HCT116 (cell line): ENCODE measurements around the gene PLA1A. TPM values are rescaled to one million over a fixed set of nuclear protein-coding genes. Genes with fewer than 3 reads are reported as not detected.

Source experiments
- ATAC-seq: fragments of 200-7000 bp; cut with Tn5 transposase; 2 replicates; pipeline ENCODE4 v1.9.1; 2020; ENCODE audit warnings: mild to moderate bottlenecking, moderate library complexity
- BruUV-seq: library from RNA; stranded (reverse); fragments of 400-500 nt; replicated peaks from 2 replicates; lab custom pipeline; 2021; lab: Mats Ljungman, UMichigan
- CTCF ChIA-PET: fragments of 300-600 bp; sonication (Branson Sonifier 250); formaldehyde crosslinking; loops from one replicate; lab custom pipeline; 2021; ENCODE audit warnings: antibody characterized with exemption; lab: Charles Lee
- POLR2A ChIA-PET: fragments of 300-600, 350-600 bp; sonication (Branson Sonifier 250); formaldehyde crosslinking; loops from one replicate; lab custom pipeline; 2021; ENCODE audit warnings: antibody characterized with exemption; lab: Charles Lee
- RAD21 ChIA-PET, 2 experiments: fragments of 300-600 bp; sonication (Branson Sonifier 250); formaldehyde crosslinking; loops; one replicate each; lab custom pipeline; 2023; ENCODE audit warnings: low total read pairs in 2 of 2; ENCODE audit not compliant: uncharacterized antibody in 2 of 2, unreplicated experiment in 2 of 2, low non-redundant PET in 1 of 2; lab: Charles Lee
- DNase-seq: peaks from one replicate; pipeline ENCODE4 v3.0.0-alpha.2; 2010; ENCODE audit warnings: low read depth, low spot score
- H2AFZ ChIP-seq: fragments of 200-600 bp; shearing (Covaris generic), sonication (generic); 2 replicates; pipeline ENCODE4 v1.6.1; 2017; ENCODE audit warnings: low read depth, mixed run types, mixed read lengths, antibody characterized with exemption, low read length; ENCODE audit not compliant: poor library complexity, severe bottlenecking
- H3K27ac ChIP-seq: 2 replicates; pipeline ENCODE4 v1.5.1; 2012; ENCODE audit warnings: low read depth, low read length
- H3K27me3 ChIP-seq: fragments of 200-600 bp; sonication (generic); 2 replicates; pipeline ENCODE4 v1.6.1; 2016; ENCODE audit warnings: mixed run types, low read length, mixed read lengths; ENCODE audit not compliant: insufficient read depth
- H3K36me3 ChIP-seq, 2 experiments: fragments of 200-500 bp in 1 of 2; fragments of 200-600 bp in 1 of 2; sonication (Bioruptor generic) in 1 of 2; sonication (generic) in 1 of 2; 2 replicates each; pipeline versions ENCODE4 v1.5.1 to v1.6.1; 2014 to 2016; ENCODE audit warnings: low read length in 2 of 2, inconsistent platforms in 1 of 2, mixed read lengths in 1 of 2, mixed run types in 1 of 2; ENCODE audit not compliant: insufficient read depth in 2 of 2, control insufficient read depth in 1 of 2
- H3K4me1 ChIP-seq, 2 experiments: fragments of 200-600 bp in 1 of 2; sonication (generic) in 1 of 2; 2 replicates each; pipeline versions ENCODE4 v1.5.1 to v1.6.1; 2012 to 2017; ENCODE audit warnings: low read length in 2 of 2, inconsistent platforms in 1 of 2, mild to moderate bottlenecking in 1 of 2, mixed read lengths in 1 of 2, mixed run types in 1 of 2, moderate library complexity in 1 of 2; ENCODE audit not compliant: insufficient read depth in 2 of 2, control insufficient read depth in 1 of 2
- H3K4me2 ChIP-seq: fragments of 200-600 bp; sonication (generic); 2 replicates; pipeline ENCODE4 v1.6.1; 2017; ENCODE audit warnings: mixed run types, low read length, mixed read lengths
- H3K4me3 ChIP-seq, 2 experiments: fragments of 200-600 bp in 1 of 2; sonication (generic) in 1 of 2; replicated peaks in 1 of 2; 2 replicates each; pipeline ENCODE4 v1.5.1; 2011 to 2016; ENCODE audit warnings: low read length in 2 of 2, control low read depth in 1 of 2, low read depth in 1 of 2, mild to moderate bottlenecking in 1 of 2, mixed read lengths in 1 of 2, mixed run types in 1 of 2
- H3K79me2 ChIP-seq: fragments of 200-600 bp; sonication (generic); 2 replicates; pipeline ENCODE4 v1.6.1; 2017; ENCODE audit warnings: mild to moderate bottlenecking, mixed run types, low read length, moderate library complexity, mixed read lengths; ENCODE audit not compliant: insufficient read depth
- H3K9ac ChIP-seq: fragments of 200-600 bp; sonication (generic); 2 replicates; pipeline ENCODE4 v1.6.1; 2016; ENCODE audit warnings: low read length, mixed read lengths
- H3K9me2 ChIP-seq: fragments of 200-600 bp; sonication (generic), shearing (Covaris generic); 2 replicates; pipeline ENCODE4 v1.6.1; 2017; ENCODE audit warnings: mixed run types, mild to moderate bottlenecking, moderate library complexity; ENCODE audit not compliant: insufficient read depth
- H3K9me3 ChIP-seq, 2 experiments: fragments of 200-500 bp in 1 of 2; fragments of 200-600 bp in 1 of 2; sonication (Bioruptor generic) in 1 of 2; sonication (generic) in 1 of 2; 2 replicates each; pipeline ENCODE4 v1.6.1; 2014 to 2017; ENCODE audit warnings: low read length in 2 of 2, mixed read lengths in 2 of 2, inconsistent platforms in 1 of 2, low read depth in 1 of 2, mild to moderate bottlenecking in 1 of 2, mixed run types in 1 of 2, moderate library complexity in 1 of 2; ENCODE audit not compliant: control insufficient read depth in 1 of 2, insufficient read depth in 1 of 2
- H4K20me1 ChIP-seq: fragments of 200-600 bp; sonication (generic), shearing (Covaris generic); 2 replicates; pipeline ENCODE4 v1.6.1; 2017; ENCODE audit warnings: mixed run types, mild to moderate bottlenecking, moderate library complexity; ENCODE audit not compliant: insufficient read depth
- CBX3 ChIP-seq: IDR thresholded peaks from 2 replicates; pipeline ENCODE4 v1.6.1; 2012; ENCODE audit warnings: low read depth
- CEBPB ChIP-seq: IDR thresholded peaks from 2 replicates; pipeline ENCODE4 v1.6.1; 2012; ENCODE audit warnings: low read depth
- EGR1 ChIP-seq: IDR thresholded peaks from 2 replicates; pipeline ENCODE4 v1.6.1; 2012; ENCODE audit warnings: low read depth
- ELF1 ChIP-seq: IDR thresholded peaks from 2 replicates; pipeline ENCODE4 v1.6.1; 2012; ENCODE audit warnings: low read depth, borderline replicate concordance
- EZH2 ChIP-seq: fragments of 200-600 bp; sonication (generic); IDR thresholded peaks from 2 replicates; pipeline ENCODE4 v1.6.1; 2017; ENCODE audit warnings: antibody characterized with exemption, mixed run types
- FOSL1 ChIP-seq: IDR thresholded peaks from 2 replicates; pipeline ENCODE4 v1.6.1; 2012; ENCODE audit warnings: low read depth
- JUND ChIP-seq: IDR thresholded peaks from 2 replicates; pipeline ENCODE4 v1.6.1; 2012
- POLR2A ChIP-seq: IDR thresholded peaks from 2 replicates; pipeline ENCODE4 v1.7.0; 2011; ENCODE audit warnings: borderline replicate concordance; ENCODE audit not compliant: insufficient read depth, insufficient read length; ENCODE audit errors: extremely low read depth
- RAD21 ChIP-seq: IDR thresholded peaks from 2 replicates; pipeline ENCODE4 v1.6.1; 2012; ENCODE audit warnings: low read depth, mild to moderate bottlenecking
- SIN3A ChIP-seq: IDR thresholded peaks from 2 replicates; pipeline ENCODE4 v1.6.1; 2012; ENCODE audit warnings: low read depth
- SP1 ChIP-seq: IDR thresholded peaks from 2 replicates; pipeline ENCODE4 v1.6.1; 2012; ENCODE audit warnings: low read depth
- SRF ChIP-seq: IDR thresholded peaks from 2 replicates; pipeline ENCODE4 v1.6.1; 2012; ENCODE audit warnings: low read depth
- TCF7L2 ChIP-seq: IDR thresholded peaks from 2 replicates; pipeline ENCODE4 v1.7.0; 2011; ENCODE audit warnings: borderline replicate concordance, inconsistent platforms; ENCODE audit not compliant: insufficient read depth, insufficient read length; ENCODE audit errors: extremely low read depth
- YY1 ChIP-seq: IDR thresholded peaks from 2 replicates; pipeline ENCODE4 v1.6.1; 2011; ENCODE audit warnings: low read length, low read depth, moderate library complexity, mild to moderate bottlenecking; ENCODE audit not compliant: insufficient replicate concordance; ENCODE audit errors: extremely low read depth
- ZFX ChIP-seq: fragments of 450-650 bp; IDR thresholded peaks from 2 replicates; pipeline ENCODE4 v1.6.1; 2017
- ZNF274 ChIP-seq: fragments of 200-500 bp; sonication (Bioruptor generic); IDR thresholded peaks from 2 replicates; pipeline ENCODE4 v1.6.1; 2014; ENCODE audit warnings: mild to moderate bottlenecking, low read depth, low read length, inconsistent platforms
- intact Hi-C: fragments of 100-400 bp; cut with micrococcal nuclease; formaldehyde crosslinking; loops from 2 replicates; pipeline ENCODE4 v1.10.0; 2022
- total RNA-seq: library from RNA; stranded (reverse); gene quantifications from one replicate; pipeline ENCODE4 v1.2.1, GENCODE V29; 2021; ENCODE audit not compliant: unreplicated experiment
- TF ChIP-seq, protein P1 (sequence below): IDR thresholded peaks from 2 replicates; pipeline ENCODE4 v1.6.1; 2011; ENCODE audit warnings: mild to moderate bottlenecking, low read length, moderate library complexity; ENCODE audit not compliant: insufficient replicate concordance; ENCODE audit errors: extremely low read depth
- TF ChIP-seq, protein P2 (sequence below): IDR thresholded peaks from 2 replicates; pipeline ENCODE4 v1.6.1; 2012
- TF ChIP-seq, protein P3 (sequence below), 3 experiments: fragments of 200-600 bp in 1 of 3; sonication (generic) in 1 of 3; IDR thresholded peaks in 2 of 3; conservative IDR thresholded peaks in 1 of 3; 2 replicates each; pipeline ENCODE4 v1.5.1; 2012 to 2017; ENCODE audit warnings: low read depth in 2 of 3, low read length in 2 of 3, antibody characterized with exemption in 1 of 3, borderline replicate concordance in 1 of 3, control low read depth in 1 of 3, mild to moderate bottlenecking in 1 of 3, mixed read lengths in 1 of 3, mixed run types in 1 of 3, moderate library complexity in 1 of 3; ENCODE audit not compliant: insufficient read depth in 1 of 3
- TF ChIP-seq, protein P4 (sequence below): IDR thresholded peaks from 2 replicates; pipeline ENCODE4 v1.6.1; 2012

Gene PLA1A
- total RNA-seq, 1 experiment from 2014 or later: not detected

DNA sequence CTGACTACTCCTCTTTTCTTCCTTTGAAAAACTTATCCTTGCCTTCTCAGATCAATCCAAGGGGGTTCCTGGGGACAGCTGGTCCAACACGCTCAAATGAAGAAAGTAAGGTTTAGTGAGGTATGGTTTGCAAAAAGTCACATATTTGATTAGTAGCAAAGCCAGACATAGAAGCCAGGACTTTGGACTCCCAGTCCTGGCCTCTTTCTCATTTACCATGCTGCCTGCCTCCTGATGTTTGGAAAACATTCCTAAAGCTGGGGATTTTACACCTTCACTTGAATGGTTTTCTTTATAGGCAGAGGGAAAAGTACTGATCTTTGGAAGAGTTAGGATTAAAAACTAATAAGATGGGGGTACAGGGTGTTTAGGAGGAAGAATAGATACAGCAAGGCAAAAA is 48.1 kb downstream of the PLA1A start:
- H3K4me2 ChIP-seq: no peak overlapping the region
- no peaks in the 10 kb centered on the region for H3K79me2 ChIP-seq
- no peak overlapping the region for H3K4me3 ChIP-seq
- no peak overlapping the region for H2AFZ ChIP-seq
- RAD21 ChIA-PET: no interaction called here
- no peak overlapping the region for H3K9ac ChIP-seq
- BruUV-seq: no TSS peak
- ATAC-seq: no peak
- CTCF ChIA-PET: no interaction called here
- peaks cover 0 to 25% of the 10 kb centered on the region in 2 experiments; a peak in 2 of 4 replicates for H3K4me1 ChIP-seq
- no peaks in the 10 kb centered on the region for H4K20me1 ChIP-seq
- no peaks in the 10 kb centered on the region for H3K9me3 ChIP-seq
- TF ChIP-seq, protein P1, sequence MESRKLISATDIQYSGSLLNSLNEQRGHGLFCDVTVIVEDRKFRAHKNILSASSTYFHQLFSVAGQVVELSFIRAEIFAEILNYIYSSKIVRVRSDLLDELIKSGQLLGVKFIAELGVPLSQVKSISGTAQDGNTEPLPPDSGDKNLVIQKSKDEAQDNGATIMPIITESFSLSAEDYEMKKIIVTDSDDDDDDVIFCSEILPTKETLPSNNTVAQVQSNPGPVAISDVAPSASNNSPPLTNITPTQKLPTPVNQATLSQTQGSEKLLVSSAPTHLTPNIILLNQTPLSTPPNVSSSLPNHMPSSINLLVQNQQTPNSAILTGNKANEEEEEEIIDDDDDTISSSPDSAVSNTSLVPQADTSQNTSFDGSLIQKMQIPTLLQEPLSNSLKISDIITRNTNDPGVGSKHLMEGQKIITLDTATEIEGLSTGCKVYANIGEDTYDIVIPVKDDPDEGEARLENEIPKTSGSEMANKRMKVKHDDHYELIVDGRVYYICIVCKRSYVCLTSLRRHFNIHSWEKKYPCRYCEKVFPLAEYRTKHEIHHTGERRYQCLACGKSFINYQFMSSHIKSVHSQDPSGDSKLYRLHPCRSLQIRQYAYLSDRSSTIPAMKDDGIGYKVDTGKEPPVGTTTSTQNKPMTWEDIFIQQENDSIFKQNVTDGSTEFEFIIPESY: no peak
- TF ChIP-seq, protein P2, sequence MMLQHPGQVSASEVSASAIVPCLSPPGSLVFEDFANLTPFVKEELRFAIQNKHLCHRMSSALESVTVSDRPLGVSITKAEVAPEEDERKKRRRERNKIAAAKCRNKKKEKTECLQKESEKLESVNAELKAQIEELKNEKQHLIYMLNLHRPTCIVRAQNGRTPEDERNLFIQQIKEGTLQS: no peak
- no peak for TF ChIP-seq JUND
- no peak for TF ChIP-seq CEBPB
- TF ChIP-seq SP1: no peak
- no peak for TF ChIP-seq RAD21
- TF ChIP-seq, protein P3, sequence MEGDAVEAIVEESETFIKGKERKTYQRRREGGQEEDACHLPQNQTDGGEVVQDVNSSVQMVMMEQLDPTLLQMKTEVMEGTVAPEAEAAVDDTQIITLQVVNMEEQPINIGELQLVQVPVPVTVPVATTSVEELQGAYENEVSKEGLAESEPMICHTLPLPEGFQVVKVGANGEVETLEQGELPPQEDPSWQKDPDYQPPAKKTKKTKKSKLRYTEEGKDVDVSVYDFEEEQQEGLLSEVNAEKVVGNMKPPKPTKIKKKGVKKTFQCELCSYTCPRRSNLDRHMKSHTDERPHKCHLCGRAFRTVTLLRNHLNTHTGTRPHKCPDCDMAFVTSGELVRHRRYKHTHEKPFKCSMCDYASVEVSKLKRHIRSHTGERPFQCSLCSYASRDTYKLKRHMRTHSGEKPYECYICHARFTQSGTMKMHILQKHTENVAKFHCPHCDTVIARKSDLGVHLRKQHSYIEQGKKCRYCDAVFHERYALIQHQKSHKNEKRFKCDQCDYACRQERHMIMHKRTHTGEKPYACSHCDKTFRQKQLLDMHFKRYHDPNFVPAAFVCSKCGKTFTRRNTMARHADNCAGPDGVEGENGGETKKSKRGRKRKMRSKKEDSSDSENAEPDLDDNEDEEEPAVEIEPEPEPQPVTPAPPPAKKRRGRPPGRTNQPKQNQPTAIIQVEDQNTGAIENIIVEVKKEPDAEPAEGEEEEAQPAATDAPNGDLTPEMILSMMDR (IDR thresholded peaks at IDR 0.05 in 2 of 3, conservative IDR thresholded peaks at IDR 0.05 in 1 of 3; ENCODE audit: borderline replicate concordance in 1 of 3, insufficient read depth in 1 of 3, low read depth in 2 of 3, low read length in 2 of 3): no peak
- no peak for TF ChIP-seq ZNF274
- no peak for TF ChIP-seq EGR1
- no peak for TF ChIP-seq FOSL1
- no peak for TF ChIP-seq SRF
- no peak for TF ChIP-seq TCF7L2
- TF ChIP-seq, protein P4, sequence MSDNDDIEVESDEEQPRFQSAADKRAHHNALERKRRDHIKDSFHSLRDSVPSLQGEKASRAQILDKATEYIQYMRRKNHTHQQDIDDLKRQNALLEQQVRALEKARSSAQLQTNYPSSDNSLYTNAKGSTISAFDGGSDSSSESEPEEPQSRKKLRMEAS: no peak
- no peak for TF ChIP-seq SIN3A
- TF ChIP-seq POLR2A: no peak
- TF ChIP-seq ELF1: no peak
- TF ChIP-seq ZFX: no peak
- no peak for TF ChIP-seq EZH2
- no peak for TF ChIP-seq CBX3
- no peak for TF ChIP-seq YY1
- no peak overlapping the region for H3K27ac ChIP-seq
- no peaks in the 10 kb centered on the region for H3K36me3 ChIP-seq
- H3K9me2 ChIP-seq: no peaks in the 10 kb centered on the region
- intact Hi-C loops: no loop called here
- H3K27me3 ChIP-seq: no peaks in the 10 kb centered on the region
- POLR2A ChIA-PET: no interaction called here
- DNase-seq: no peak
